Right ventricle myocardium inferior (tissue), 1 donor: ENCODE measurements around the gene HLA-B. TPM values are rescaled to one million over a fixed set of nuclear protein-coding genes. Genes with fewer than 3 reads are reported as not detected.
A peak's percentile ranks its signal among the peaks of the same experiment; 100 is the strongest.
"Not testable (repeated sequence)": the region's sequence is repeated elsewhere in the genome, so short reads cannot be mapped to it uniquely, and the experiment has no call there.

Source experiments
- ATAC-seq: fragments of 200-7000 bp; cut with Tn5 transposase; one replicate; pipeline ENCODE4 v1.9.1; 2020; ENCODE audit warnings: mild to moderate bottlenecking, moderate library complexity
- DNase-seq: peaks from one replicate; pipeline ENCODE4 v3.0.0; 2021; ENCODE audit errors: missing footprints
- intact Hi-C: fragments of 100-400 bp; cut with DNase I; formaldehyde crosslinking; loops from one replicate; pipeline ENCODE4 v1.11.0; 2022
- long read RNA-seq: library from polyadenylated mRNA; unstranded; transcript quantifications from one replicate; pipeline ENCODE4 v2.0.0, GENCODE V29; 2021
- total RNA-seq: library from RNA; stranded (reverse); fragmentation: NEBNext Ultra II Directional; extraction: Animal tissue kit (Norgen Biotek cat#: 25700); gene quantifications from one replicate; pipeline ENCODE4 v1.2.1, GENCODE V29; 2021
- donor health status: DM: no; HTN: yes; CAD: no; lungs with severe emphysema.

HLA-B gene
- 465 TPM for total RNA-seq
- long read RNA-seq, transcript HLA-B-249 (8 exons, 1,547 nt): major isoform, 116 of 166 reads
- long read RNA-seq, partial matches to known transcripts: 48 of 166 reads
- long read RNA-seq, other reads (novel, unspliced or antisense): 1 of 166 reads

DNA sequence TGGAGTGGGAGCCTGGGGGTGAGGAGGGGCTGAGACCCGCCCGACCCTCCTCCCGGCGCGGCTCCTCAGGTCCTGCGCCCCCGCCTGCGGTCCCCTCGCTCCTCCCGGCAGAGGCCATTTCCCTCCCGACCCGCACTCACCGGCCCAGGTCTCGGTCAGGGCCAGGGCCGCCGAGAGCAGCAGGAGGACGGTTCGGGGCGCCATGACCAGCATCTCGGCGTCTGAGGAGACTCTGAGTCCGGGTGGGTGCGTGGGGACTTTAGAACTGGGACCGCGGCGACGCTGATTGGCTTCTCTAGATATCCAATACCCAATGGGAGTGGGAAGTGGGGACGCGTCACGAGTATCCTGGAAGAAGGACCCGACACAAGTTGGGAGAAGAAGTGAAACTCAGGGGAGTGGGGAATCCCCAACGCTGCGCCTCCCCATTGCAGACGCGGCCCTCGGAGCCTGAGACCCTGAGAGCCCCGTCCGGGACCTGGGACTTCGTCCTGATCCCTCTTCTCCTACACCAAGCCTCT, at the start of gene HLA-B:
Gene HLA-B, minus strand, starts transcription at position 234 of the 521 bp plus-strand sequence. Its CDS starts 21 bp downstream, at position 213.
- ATAC-seq (peak; percentile 96), DNase-seq (peak; percentile 83)
- intact Hi-C loops: no loop called here

DNA sequence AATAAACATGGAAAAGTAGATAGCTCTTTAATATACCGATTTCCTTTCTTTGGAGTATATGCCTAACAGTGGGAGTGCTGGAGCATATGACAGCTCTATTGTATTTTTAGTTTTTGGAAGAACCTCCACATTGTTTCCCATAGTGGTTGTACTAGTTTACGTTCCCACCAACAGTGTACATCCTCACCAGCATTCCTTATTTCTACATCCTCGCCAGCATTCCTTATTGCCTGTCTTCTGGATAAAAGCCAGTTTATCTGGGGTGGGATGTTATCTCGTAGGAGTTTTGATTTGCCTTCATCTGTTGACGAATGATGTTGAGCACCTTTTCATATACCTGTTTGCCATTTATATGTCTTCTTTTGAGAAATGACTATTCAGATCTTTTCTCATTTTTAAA, 49.0 kb upstream of the HLA-B start:
- intact Hi-C loops: no loop called here
- no peak for ATAC-seq
- DNase-seq: no peak

DNA sequence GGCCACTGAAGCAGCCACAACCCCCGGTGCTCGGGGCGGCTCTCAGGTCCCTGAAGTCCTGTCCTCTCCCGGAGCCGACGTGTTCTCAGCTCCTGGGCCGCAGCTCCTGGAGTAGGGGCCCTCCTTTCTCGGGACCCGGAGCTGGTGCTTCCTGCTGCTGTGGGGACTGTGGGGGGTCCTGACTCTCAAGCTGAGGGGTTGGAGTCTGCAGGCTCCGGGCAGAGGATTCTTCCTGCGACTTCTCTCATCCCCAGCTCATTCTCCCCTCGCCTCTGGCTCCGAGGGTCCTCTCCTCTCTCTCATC, 47.0 kb upstream of the HLA-B start:
- ATAC-seq, DNase-seq, intact Hi-C loops: not testable (repeated sequence)

DNA sequence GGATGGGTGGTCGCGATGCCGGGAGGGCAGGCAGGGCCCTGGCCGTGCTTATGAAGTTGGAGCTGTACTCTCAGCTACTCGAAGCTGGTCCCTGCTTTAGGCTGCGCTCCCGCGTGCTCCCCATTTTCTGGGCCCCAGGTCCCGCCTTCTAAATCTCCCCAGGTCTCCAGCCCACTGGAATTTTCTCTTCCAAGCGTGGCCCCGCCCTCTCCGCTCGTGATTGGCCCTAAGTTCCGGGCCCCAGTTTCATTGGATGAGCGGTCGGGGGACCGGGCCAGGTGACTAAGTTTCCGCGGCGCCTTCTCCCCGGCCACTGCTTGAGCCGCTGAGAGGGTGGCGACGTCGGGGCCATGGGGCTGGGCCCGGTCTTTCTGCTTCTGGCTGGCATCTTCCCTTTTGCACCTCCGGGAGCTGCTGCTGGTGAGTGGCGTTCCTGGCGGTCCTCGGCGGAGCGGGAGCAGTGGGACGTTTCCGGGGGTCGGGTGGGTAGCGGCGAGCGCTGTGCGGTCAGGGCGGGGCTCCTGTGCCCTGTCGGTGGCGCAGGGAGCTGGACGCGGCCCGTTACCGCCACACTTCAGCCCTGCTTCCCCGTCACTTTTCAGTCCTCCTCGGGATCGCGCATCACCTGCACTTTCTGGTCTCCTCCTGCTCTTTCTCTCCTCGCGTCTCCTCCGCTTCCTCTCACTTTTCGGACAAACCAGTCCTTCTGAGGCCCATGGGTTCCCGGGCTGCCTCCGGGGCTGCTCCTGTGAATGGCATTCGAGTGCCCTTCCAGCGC, 46.5 kb upstream of the HLA-B start, which contains the start of gene MICA:
Gene MICA, plus strand, starts transcription at position 313 of the 778 bp plus-strand sequence. Its CDS starts 38 bp downstream, at position 351.
- DNase-seq (peak; percentile 93), ATAC-seq (peak; percentile 71)
- intact Hi-C loops: no loop called here

DNA sequence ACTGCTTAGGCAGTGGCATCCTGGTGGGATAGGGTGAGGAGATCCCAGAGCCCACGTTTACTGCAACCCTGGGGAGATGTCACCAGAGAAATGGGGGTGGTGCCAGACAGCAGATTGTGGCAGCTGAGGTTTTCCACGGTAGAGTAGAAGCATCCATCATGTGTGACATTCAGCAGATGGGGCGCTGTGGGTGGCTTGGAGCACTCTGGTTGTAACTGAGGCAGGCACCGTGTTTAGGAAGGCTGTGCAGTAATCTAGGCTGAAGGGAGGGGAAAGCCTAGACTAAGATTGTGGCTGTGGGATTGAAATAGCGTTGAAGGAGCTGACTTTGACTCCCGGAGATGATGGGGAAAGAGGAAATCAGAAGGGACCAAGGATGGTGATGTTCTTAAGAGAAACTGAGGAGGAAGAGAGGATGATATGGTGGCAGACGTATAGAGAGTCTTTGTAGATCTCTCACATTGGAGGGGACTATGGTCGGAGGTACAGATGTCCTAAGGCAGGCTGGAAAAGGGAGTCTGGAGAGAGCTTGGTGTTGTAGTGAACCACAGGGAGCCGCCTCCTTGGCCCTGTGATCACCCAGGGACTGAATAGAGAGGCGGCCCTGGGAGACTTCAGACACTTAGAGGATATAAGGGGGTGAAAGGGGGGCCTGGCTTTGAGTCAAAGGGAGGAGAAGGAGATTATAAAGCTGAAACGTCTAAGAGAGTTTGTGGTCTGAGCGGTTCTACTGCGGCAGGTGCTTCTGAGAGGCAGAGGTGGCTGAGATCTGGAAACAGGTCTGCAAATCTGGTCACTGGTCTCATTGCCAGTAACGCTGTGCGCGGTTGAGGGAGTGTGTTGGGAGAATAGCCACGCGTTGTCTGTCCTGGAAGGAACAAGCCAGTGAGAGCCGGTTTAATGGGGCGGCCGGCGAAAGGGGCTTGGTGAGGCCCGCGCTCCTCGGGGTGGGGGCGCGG, 45.6 kb upstream of the HLA-B start:
- intact Hi-C loops: no loop called here
- ATAC-seq: no peak
- DNase-seq: no peak

DNA sequence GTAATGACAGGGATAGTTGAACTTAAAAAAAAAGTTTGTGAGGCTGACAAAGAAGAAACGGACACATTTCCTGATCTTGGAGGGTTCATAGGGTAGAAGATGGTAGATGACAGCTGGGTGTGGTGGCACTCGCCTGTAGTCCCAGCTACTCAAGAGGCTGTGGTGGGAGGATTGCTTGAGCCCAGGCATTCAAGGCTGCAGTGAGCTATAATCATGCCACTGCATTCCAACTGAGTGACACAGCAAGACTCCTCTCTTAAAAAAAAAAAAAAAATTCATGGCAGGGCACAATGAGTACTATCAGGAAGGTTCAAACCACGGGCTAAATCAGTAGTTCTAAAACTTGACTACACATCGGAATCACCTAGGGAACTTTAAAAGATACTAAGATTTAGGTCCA, 44.4 kb upstream of the HLA-B start:
- ATAC-seq: peak; percentile 9
- intact Hi-C loops: no loop called here
- DNase-seq: no peak

DNA sequence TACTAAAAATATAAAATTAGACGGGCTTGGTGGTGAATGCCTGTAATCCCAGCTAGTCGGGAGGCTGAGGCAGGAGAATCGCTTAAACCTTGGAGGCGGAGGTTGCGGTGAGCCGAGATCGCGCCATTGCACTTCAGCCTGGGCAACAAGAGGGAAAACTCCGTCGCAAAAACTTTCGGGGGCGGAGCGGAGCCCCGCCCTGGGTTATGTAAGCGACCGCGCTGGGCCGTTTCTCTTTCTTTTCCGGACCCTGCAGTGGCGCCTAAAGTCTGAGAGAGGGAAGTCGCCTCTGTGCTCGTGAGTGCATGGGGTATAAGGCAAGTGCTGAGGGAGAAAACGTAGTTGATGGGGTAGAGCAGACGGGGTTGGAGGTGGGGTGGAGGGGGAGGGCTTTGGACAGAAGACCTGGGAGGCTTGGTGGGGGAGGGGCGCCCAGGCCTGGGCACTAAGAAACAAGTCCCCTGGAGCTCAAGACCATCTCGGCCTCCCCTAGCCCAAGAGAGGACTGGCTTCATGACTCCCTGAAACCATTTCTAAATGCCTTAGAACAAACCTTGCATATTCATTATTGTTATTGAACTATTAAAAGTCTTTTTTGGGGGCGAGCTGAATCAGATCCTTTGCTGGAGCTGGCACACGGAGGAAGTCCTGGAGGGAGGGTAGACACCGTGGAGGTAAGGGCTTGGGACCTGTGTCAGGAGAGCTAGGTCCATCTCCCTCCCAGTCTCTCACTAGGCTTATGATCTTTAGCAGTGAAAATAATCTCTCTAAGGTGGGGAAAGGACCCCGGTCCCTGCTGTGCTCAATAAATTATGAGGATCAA, 43.7 kb upstream of the HLA-B start:
- ATAC-seq: peak; percentile 74
- intact Hi-C loops: no loop called here
- DNase-seq: peak; percentile 93

DNA sequence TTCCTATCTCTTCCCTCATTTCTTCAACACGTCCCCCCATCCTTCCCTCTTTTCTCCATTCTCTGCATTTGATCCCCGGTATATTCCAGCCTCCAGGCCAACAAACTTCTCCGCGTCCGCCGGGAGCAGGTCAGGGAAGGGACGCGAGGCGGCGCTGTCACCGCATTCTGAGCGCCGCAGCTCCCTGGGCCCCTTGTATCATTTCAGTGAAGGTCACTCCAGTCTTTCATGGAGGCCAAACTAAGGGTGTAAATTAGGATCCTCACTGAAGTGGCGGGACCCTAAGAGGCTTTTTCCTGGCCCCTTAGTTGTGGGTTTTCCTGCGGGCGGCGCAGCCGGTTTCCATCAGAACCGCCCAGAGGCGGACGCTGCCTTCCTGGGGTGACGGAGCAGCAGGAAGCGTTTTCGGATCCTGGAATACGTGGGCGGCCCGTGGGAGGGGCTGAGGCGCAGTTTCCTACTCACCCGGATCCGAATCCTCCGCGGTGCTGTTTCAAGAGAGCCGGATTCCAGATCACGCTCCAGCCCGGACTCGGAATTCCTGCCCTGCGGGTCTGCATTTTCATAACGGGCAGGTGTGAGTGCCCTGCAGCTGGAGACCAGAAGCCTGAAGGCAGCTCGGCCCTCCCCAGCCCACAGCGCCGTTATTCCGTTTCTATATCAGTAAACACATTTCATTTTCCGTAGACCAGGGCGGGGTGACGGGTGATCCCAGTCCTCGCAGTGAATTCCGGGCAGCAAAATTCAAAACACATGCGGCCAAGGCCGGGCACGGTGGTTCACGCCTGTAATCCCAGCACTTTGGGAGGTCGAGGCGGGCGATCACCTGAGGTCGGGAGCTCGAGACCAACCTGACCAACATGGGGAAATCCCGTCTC, 42.8 kb upstream of the HLA-B start:
- peak; percentile 87 for ATAC-seq
- peak; percentile 95 for DNase-seq
- intact Hi-C loops: loop anchor here (1.0 kb wide), 1 partner anchor 41 kb away; no protein-coding TSS in a partner anchor

DNA sequence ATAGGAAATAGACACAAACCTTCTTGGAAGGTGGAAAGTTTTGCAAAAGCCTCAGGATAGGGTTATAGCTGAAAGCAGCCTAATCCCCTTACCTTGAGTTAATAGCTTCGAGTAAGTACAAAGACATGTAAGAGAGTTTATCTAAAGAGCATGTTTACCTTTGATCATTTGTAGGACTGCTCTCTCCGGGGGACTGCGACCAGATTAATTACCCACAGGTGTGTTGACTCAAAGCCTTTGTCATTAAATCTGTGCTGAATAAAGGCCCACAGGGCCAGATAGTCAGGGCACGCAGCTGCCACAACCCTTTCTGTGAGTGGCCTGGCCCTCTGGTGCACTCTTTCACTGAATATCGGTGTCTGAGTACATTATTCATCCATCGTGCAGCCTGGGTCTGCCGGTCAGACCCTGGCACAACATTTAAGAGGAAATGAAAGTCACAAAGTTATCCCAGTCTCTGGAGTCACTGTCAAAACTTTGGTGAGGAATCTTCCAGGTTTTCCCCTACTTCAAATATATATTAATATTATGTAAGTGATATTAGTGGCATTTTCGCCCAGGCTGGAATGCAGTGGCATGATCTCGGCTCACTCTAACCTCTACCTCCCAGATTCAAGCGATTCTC, 41.0 kb upstream of the HLA-B start:
- intact Hi-C loops: no loop called here
- ATAC-seq (no peak), DNase-seq (no peak)

DNA sequence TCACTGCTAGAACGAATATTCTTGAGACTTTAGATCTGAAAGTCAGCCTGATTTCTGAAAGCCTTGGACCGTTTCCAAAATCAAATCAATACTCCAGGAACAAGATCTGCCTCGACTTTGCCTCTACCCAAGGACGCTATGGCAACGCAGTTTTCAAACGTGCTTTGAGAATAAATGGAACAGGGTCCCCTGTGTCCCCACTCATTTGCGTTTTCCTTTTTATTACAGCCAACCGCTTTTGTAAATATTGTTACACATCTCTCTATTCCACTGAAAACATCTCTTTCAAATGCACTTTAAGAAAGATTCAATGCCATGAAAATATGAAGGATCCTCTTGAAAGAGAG, 40.1 kb upstream of the HLA-B start:
- DNase-seq, ATAC-seq, intact Hi-C loops: not testable (repeated sequence)

DNA sequence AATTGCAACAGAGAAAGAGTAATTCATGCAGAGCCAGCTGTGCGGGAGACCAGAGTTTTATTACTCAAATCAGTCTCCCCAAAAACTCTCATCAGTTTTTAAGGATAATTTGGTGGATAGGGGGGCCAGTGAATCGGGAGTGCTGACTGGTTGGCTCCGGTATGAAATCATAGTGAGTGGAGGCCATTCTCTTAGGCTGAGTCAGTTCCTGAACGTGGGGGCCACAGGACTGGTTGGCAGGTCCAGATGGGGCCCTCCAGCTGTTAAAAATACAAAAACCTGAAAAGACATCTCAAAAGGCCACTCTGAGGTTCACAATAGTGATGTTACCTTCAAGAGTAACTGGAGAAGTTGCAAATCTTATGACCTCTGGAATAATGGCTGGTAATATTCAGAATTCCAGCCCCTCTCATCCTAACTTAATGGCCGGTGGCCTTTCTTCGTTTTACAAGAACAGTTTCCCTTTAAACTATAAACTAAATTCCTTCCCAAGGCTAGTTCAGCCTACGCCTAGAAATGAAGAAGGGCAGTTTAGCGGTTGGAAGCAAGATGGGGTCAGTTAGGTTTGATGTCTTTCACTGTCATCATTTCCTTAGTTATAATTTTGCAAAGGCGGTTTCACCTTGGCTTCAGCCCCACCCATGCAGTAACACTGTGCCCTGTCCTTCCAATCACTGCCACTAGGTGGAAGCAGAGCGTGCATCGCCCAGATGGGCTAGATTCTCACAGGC, 39.6 kb upstream of the HLA-B start:
- ATAC-seq: peak; percentile 38
- intact Hi-C loops: no loop called here

DNA sequence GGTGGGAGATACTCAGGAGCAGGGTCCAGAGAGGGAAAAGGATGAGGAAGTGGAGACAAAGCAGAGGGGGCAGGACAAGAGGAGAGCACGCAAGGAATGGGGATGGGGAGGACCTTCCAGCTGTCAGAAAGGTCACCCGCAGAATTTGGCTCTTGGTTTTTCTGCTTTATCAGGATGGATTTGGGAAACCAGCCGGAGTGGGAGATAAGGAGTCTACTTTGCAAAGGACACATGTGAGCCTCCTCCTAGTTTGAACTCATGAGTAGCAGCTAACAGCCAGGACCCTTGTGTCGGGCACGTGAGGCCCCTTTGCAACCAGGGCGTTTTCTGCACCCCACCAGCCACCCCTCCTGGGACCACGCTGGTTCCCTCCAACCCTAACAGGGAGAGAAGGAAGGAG, 38.9 kb upstream of the HLA-B start:
- DNase-seq (no peak), ATAC-seq (no peak)
- intact Hi-C loops: no loop called here

More for the DNA sequence above, 39.6 kb upstream of the HLA-B start:
- DNase-seq: peak; percentile 85

DNA sequence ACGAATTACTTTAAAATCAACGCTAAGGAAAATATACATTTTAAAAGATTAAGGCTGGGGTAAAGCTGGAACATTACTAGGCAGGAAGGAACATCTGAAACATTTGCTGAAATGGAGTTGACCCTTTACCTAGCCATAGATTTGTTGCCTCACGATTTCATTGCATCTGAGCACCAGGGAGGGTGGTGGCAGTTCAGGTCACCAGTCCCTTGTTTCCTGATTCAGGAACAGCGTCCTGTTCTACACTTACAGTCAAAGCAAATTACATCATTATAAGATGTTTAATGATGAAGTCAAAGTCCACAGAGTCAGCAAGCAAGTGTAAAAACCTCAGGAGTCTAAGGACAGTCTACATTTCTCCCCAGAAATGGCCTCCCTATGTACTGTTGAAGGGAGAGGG, 37.4 kb upstream of the HLA-B start:
- DNase-seq (no peak), ATAC-seq (no peak)
- intact Hi-C loops: no loop called here

DNA sequence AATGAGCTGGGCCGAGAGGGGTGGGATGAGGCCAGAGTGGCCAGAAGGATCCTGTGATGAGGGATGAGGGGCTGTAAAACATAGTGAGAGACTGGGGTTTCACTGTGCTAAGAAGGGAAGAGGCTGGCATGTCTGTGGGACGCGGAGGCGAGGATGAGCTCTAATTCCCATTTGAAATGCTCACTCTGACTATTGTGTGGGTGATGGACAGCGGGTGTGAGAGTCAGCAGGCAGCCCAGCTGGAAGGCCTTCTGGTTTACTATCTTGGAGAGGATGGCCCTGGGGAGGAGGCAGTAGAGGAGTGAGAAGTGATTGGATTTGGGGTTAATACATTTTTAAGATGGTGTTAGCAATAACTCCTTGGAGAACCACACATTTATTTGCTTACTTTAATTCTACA, 37.0 kb upstream of the HLA-B start:
- no peak for ATAC-seq

DNA sequence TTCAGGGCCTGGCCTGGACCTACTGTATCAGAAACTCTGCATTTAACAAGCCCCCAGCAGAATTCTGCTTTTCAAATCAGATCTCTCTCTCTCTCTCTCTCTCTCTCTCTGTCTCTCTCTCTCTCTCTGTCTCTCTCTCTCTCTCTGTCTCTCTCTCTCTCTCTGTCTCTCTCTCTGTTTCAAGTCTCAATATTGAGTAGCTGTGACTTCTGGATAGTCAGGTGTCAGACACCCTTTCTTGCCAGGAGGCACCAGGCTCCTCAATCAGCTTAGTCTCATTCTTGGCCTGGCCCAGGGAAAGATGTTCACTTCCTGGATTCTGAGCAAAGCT, 32.8 kb upstream of the HLA-B start:
- intact Hi-C loops, ATAC-seq, DNase-seq: not testable (repeated sequence)

More for the DNA sequence above, 37.0 kb upstream of the HLA-B start:
- no peak for DNase-seq
- intact Hi-C loops: no loop called here
